Measurements from ENCODE around the gene RFTN1. TPM values are rescaled to one million over a fixed set of nuclear protein-coding genes. Genes with fewer than 3 reads are reported as not detected.

RFTN1 gene
- total and polyA plus RNA-seq, 2 of the 8 experiments (the other 6 are each of a cell fraction or from before 2014, with no cell fraction given): 4.6 to 6.7 TPM

GRCh38 chr3:16318176-16318575 lies 195.3 kb downstream of the RFTN1 start:
- H3K79me1 ChIP-seq (ENCODE audit: low read depth, low read length): 0 out of 2 replicates have a peak, but pooled peaks cover 2% of the 10 kb centered on the region
- H4K91ac ChIP-seq (replicated peaks; ENCODE audit: insufficient read length, low read length): no peak overlapping the region
- DNase-seq (ENCODE audit: low read depth in 1 of 2, low spot score in 2 of 2): no peak
- no peak overlapping the region for H2BK120ac ChIP-seq (replicated peaks; ENCODE audit: low read depth, low read length)
- no peaks in the 10 kb centered on the region for H3K27me3 ChIP-seq (replicated peaks in 1 of 4; ENCODE audit: control insufficient read depth in 3 of 4, extremely low read depth in 1 of 4, insufficient read depth in 3 of 4, low read length in 3 of 4)
- no peak overlapping the region for H3K4me3 ChIP-seq (ENCODE audit: extremely low read depth in 1 of 4, insufficient read depth in 2 of 4, low read depth in 3 of 4, low read length in 4 of 4)
- no peak overlapping the region for H3K14ac ChIP-seq (ENCODE audit: insufficient read length)
- H2BK5ac ChIP-seq (ENCODE audit: low read depth, low read length): no peak overlapping the region
- peaks cover 0 to 6% (median 2%) of the 10 kb centered on the region in 4 experiments; a peak in 4 of 8 replicates for H3K36me3 ChIP-seq (ENCODE audit: control insufficient read depth in 2 of 4, insufficient read depth in 4 of 4, low read length in 3 of 4)
- peaks cover 0 to 1% of the 10 kb centered on the region in 2 experiments for H4K20me1 ChIP-seq (replicated peaks in 1 of 2; ENCODE audit: control insufficient read depth in 1 of 2, insufficient read depth in 2 of 2, low read length in 2 of 2)
- no peak overlapping the region for H3K4me2 ChIP-seq (ENCODE audit: insufficient read depth in 1 of 2, low read depth in 2 of 2, low read length in 2 of 2)
- H3K9ac ChIP-seq (replicated peaks in 1 of 4; ENCODE audit: extremely low read depth in 1 of 4, low read depth in 3 of 4, low read length in 3 of 4): no peak overlapping the region
- ChIA-PET POLR2A (ENCODE audit: partially characterized antibody) (interaction anchor here (0.6 to 0.7 kb wide), 2 partner anchors 18 to 42 kb away, joined by 3 to 6 read pairs; no protein-coding TSS in a partner anchor), CTCF (ENCODE audit: partially characterized antibody) (interaction anchor here (0.5 to 6.8 kb wide), 14 partner anchors 11 to 249 kb away, joined by 3 to 106 read pairs (median 4); no protein-coding TSS in a partner anchor)
- no peaks in the 10 kb centered on the region for H3K4me1 ChIP-seq (replicated peaks in 1 of 4; ENCODE audit: control insufficient read depth in 3 of 4, insufficient read depth in 4 of 4, low read length in 3 of 4)
- no peaks in the 10 kb centered on the region for H3K79me2 ChIP-seq (ENCODE audit: control insufficient read depth in 1 of 2, insufficient read depth in 2 of 2, low read length in 2 of 2)
- no peaks in the 10 kb centered on the region for H3K23me2 ChIP-seq (ENCODE audit: low read depth, low read length)
- H3K18ac ChIP-seq (ENCODE audit: extremely low read depth, low read length): no peak overlapping the region
- H2BK20ac ChIP-seq (ENCODE audit: low read length): no peak overlapping the region
- H3K9me3 ChIP-seq (ENCODE audit: insufficient read depth in 2 of 2, low read depth in 1 of 2, low read length in 1 of 2): no peaks in the 10 kb centered on the region
- H2BK12ac ChIP-seq (ENCODE audit: low read depth, low read length): no peak overlapping the region
- no peak overlapping the region for H3K4ac ChIP-seq (replicated peaks; ENCODE audit: insufficient read length, low read depth, low read length)
- H2BK15ac ChIP-seq (ENCODE audit: low read length): no peak overlapping the region
- H3K23ac ChIP-seq (ENCODE audit: insufficient read length): no peak overlapping the region
- no peak for FAIRE-seq
- no peak overlapping the region for H4K8ac ChIP-seq (ENCODE audit: extremely low read depth, insufficient read depth, low read length)
- no peak overlapping the region for H3K56ac ChIP-seq (replicated peaks; ENCODE audit: insufficient read length, low read depth, low read length)
- H2AFZ ChIP-seq (ENCODE audit: low read length): no peak overlapping the region
- no peak overlapping the region for H4K5ac ChIP-seq (ENCODE audit: insufficient read length, low read depth, low read length)
- TF ChIP-seq BRCA1 (IDR thresholded peaks at IDR 0.05; ENCODE audit: low read depth, low read length) (no peak), TAF7 (optimal IDR thresholded peaks at IDR 0.05; ENCODE audit: borderline replicate concordance, low read depth, low read length) (no peak), EZH2 (IDR thresholded peaks at IDR 0.05; ENCODE audit: low read depth, low read length, severe bottlenecking) (no peak), SIRT6 (IDR thresholded peaks at IDR 0.05; ENCODE audit: low read length) (no peak), SIN3A (conservative IDR thresholded peaks at IDR 0.05 in 1 of 2, IDR thresholded peaks at IDR 0.05 in 1 of 2; ENCODE audit: low read depth in 1 of 2, low read length in 2 of 2) (no peak), SAP30 (IDR thresholded peaks at IDR 0.05; ENCODE audit: insufficient read depth, insufficient replicate concordance, low read length) (no peak), SUZ12 (IDR thresholded peaks at IDR 0.05; ENCODE audit: low read length) (no peak), POLR2AphosphoS5 (IDR thresholded peaks at IDR 0.05; ENCODE audit: low read depth, low read length) (no peak), SP4 (IDR thresholded peaks at IDR 0.05; ENCODE audit: low read length) (no peak), TCF12 (IDR thresholded peaks at IDR 0.05; ENCODE audit: low read depth, low read length) (no peak)
- 90% methylated on average over 7 of the region's 7 CpGs; no CpG with 5 or more reads in 1 of the 2 experiments for WGBS, 2 experiments (ENCODE audit: extremely low coverage in 1 of 2, insufficient coverage in 1 of 2, insufficient read length in 1 of 2, insufficient replicate concordance in 2 of 2, low coverage in 1 of 2, low lambda C conversion rate in 2 of 2, missing lambda C conversion rate in 1 of 2)
- no peak overlapping the region for H2AK5ac ChIP-seq (ENCODE audit: low read depth, low read length)
- H3K27ac ChIP-seq (ENCODE audit: low read depth, low read length): no peak overlapping the region

All from H1 (cell line).